HG03354 (cell line): Measurements from ENCODE around the gene RALGPS1.
A peak's percentile ranks its signal among the peaks of the same experiment; 100 is the strongest.

Source experiments
- ATAC-seq: cut with Tn5 transposase; IDR thresholded peaks from one replicate; pipeline ENCODE4 v1.9.1; 2021; ENCODE audit warnings: mild to moderate bottlenecking; ENCODE audit not compliant: unreplicated experiment, poor library complexity, severe bottlenecking

Gene RALGPS1

GRCh38 chr9:127223810-127224177 is 309.2 kb downstream of the RALGPS1 start:
- ATAC-seq: no peak

- ATAC-seq: peak; percentile 69
Observed at GRCh38 chr9:127224178-127224882, 309.7 kb downstream of the RALGPS1 start.

- ATAC-seq: peak; percentile 50
Observed at GRCh38 chr9:127224883-127225739, 310.5 kb downstream of the RALGPS1 start.

- no peak for ATAC-seq
Observed at GRCh38 chr9:127225801-127226625, 311.4 kb downstream of the RALGPS1 start.

- ATAC-seq: no peak
Observed at GRCh38 chr9:127229691-127230417, 315.3 kb downstream of the RALGPS1 start.

GRCh38 chr9:127231666-127232065 is 317.1 kb downstream of the RALGPS1 start:
- ATAC-seq: no peak

GRCh38 chr9:127232833-127233549 is 318.4 kb downstream of the RALGPS1 start:
- no peak for ATAC-seq

- ATAC-seq: no peak
Observed at GRCh38 chr9:127233550-127233949, 319.0 kb downstream of the RALGPS1 start.

- ATAC-seq: no peak
Observed at GRCh38 chr9:127233989-127234388, 319.4 kb downstream of the RALGPS1 start.

- ATAC-seq: no peak
Observed at GRCh38 chr9:127237801-127238200, 323.2 kb downstream of the RALGPS1 start.

- no peak for ATAC-seq
Observed at GRCh38 chr9:127241354-127241753, 326.8 kb downstream of the RALGPS1 start.

GRCh38 chr9:127244609-127245601 is 330.3 kb downstream of the RALGPS1 start:
- peak; percentile 100 for ATAC-seq

GRCh38 chr9:127245637-127246164 is 331.1 kb downstream of the RALGPS1 start:
- no peak for ATAC-seq

GRCh38 chr9:127248241-127248640 is 333.7 kb downstream of the RALGPS1 start:
- no peak for ATAC-seq

GRCh38 chr9:127249877-127250276 is 335.3 kb downstream of the RALGPS1 start:
- ATAC-seq: no peak

GRCh38 chr9:127250896-127251391 is 336.4 kb downstream of the RALGPS1 start:
- ATAC-seq: no peak
